SK-N-SH (cell line): ENCODE data around the gene RNASE3. TPM values are rescaled to one million over a fixed set of nuclear protein-coding genes. Genes with fewer than 3 reads are reported as not detected.

ENCODE experiments used
- CTCF ChIA-PET: fragments of 300-600, 350-600 bp; formaldehyde crosslinking; extraction: SDS; loops from one replicate; lab custom pipeline; 2021; lab: Yijun Ruan, JAX
- POLR2A ChIA-PET: fragments of 350-600 bp; sonication (Branson Sonifier 250); formaldehyde crosslinking; extraction: SDS; loops from one replicate; lab custom pipeline; 2020; ENCODE audit warnings: antibody characterized with exemption, inconsistent platforms; lab: Yijun Ruan, JAX
- DNase-seq: peaks from one replicate; pipeline ENCODE4 v3.0.0; 2012
- H2AFZ ChIP-seq: fragments of 200-600 bp; sonication (generic); 2 replicates; pipeline ENCODE4 v1.8.1; 2016; ENCODE audit warnings: antibody characterized with exemption, mild to moderate bottlenecking, low read depth
- H3F3A ChIP-seq: fragments of 200-600 bp; sonication (generic); replicated peaks from 2 replicates; pipeline ENCODE3; 2016; ENCODE audit warnings: antibody characterized with exemption, mild to moderate bottlenecking; ENCODE audit not compliant: insufficient read depth
- H3K27ac ChIP-seq, 2 experiments: fragments of 200-500 bp in 1 of 2; fragments of 200-600 bp in 1 of 2; sonication (Bioruptor generic) in 1 of 2; sonication (generic), shearing (Covaris generic) in 1 of 2; 2 replicates each; pipeline versions ENCODE4 v1.5.1 to v1.6.1; 2014 to 2016; ENCODE audit warnings: low read depth in 2 of 2, inconsistent platforms in 1 of 2, low read length in 1 of 2, mild to moderate bottlenecking in 1 of 2, mixed read lengths in 1 of 2
- H3K27me3 ChIP-seq: fragments of 200-600 bp; sonication (generic), shearing (Covaris generic); 2 replicates; pipeline ENCODE4 v1.6.1; 2016; ENCODE audit warnings: mixed run types; ENCODE audit not compliant: insufficient read depth
- H3K36me3 ChIP-seq, 2 experiments: fragments of 200-500 bp in 1 of 2; fragments of 200-600 bp in 1 of 2; sonication (Bioruptor generic) in 1 of 2; sonication (generic) in 1 of 2; replicated peaks in 1 of 2; 2 replicates each; pipeline versions ENCODE3 to v1.5.1; 2014 to 2016; ENCODE audit warnings: low read length in 1 of 2, mild to moderate bottlenecking in 1 of 2; ENCODE audit not compliant: insufficient read depth in 2 of 2, control insufficient read depth in 1 of 2
- H3K4me1 ChIP-seq, 2 experiments: fragments of 200-500 bp in 1 of 2; fragments of 200-600 bp in 1 of 2; sonication (Bioruptor generic) in 1 of 2; sonication (generic), shearing (Covaris generic) in 1 of 2; 2 replicates each; pipeline versions ENCODE4 v1.5.1 to v1.6.1; 2014 to 2016; ENCODE audit warnings: low read depth in 1 of 2, low read length in 1 of 2, mixed run types in 1 of 2; ENCODE audit not compliant: insufficient read depth in 2 of 2, control insufficient read depth in 1 of 2
- H3K4me2 ChIP-seq: fragments of 200-600 bp; sonication (generic), shearing (Covaris generic); 2 replicates; pipeline ENCODE4 v1.6.1; 2017; ENCODE audit warnings: mixed run types
- H3K4me3 ChIP-seq, 2 experiments: fragments of 200-500 bp in 1 of 2; fragments of 200-600 bp in 1 of 2; sonication (Bioruptor generic) in 1 of 2; sonication (generic), shearing (Covaris generic) in 1 of 2; 2 replicates each; pipeline versions ENCODE4 v1.5.1 to v1.8.1; 2014 to 2016; ENCODE audit warnings: low read depth in 2 of 2, inconsistent platforms in 1 of 2, low read length in 1 of 2, mild to moderate bottlenecking in 1 of 2, mixed read lengths in 1 of 2, moderate library complexity in 1 of 2
- H3K79me2 ChIP-seq: fragments of 200-600 bp; sonication (generic); 2 replicates; pipeline ENCODE4 v1.8.1; 2017; ENCODE audit warnings: mild to moderate bottlenecking; ENCODE audit not compliant: insufficient read depth
- H3K9ac ChIP-seq: fragments of 200-600 bp; sonication (generic); 2 replicates; pipeline ENCODE4 v1.6.1; 2017; ENCODE audit warnings: mixed run types
- H3K9me2 ChIP-seq: fragments of 200-600 bp; sonication (generic); 2 replicates; pipeline ENCODE4 v1.6.1; 2017; ENCODE audit warnings: mixed run types
- H3K9me3 ChIP-seq: fragments of 200-600 bp; sonication (generic); 2 replicates; pipeline ENCODE4 v1.6.1; 2017; ENCODE audit warnings: mixed run types, mild to moderate bottlenecking, moderate library complexity
- H4K20me1 ChIP-seq: fragments of 200-600 bp; sonication (generic); 2 replicates; pipeline ENCODE4 v1.6.1; 2017; ENCODE audit warnings: mild to moderate bottlenecking, mixed run types; ENCODE audit not compliant: insufficient read depth
- EP300 ChIP-seq, 2 experiments: IDR thresholded peaks; 2 replicates each; pipeline versions ENCODE4 v1.4.0 to v1.6.1; 2012; ENCODE audit warnings: borderline replicate concordance in 1 of 2, low read depth in 1 of 2, low read length in 1 of 2
- FOXJ3 ChIP-seq: sonication (generic); formaldehyde crosslinking; IDR thresholded peaks from 2 replicates; pipeline ENCODE4 v1.5.1; 2020; ENCODE audit warnings: mild to moderate bottlenecking, missing genetic modification reagents
- GABPA ChIP-seq: IDR thresholded peaks from 2 replicates; pipeline ENCODE4 v1.4.0; 2012; ENCODE audit warnings: low read depth, mild to moderate bottlenecking
- MXI1 ChIP-seq: IDR thresholded peaks from 2 replicates; pipeline ENCODE4 v1.6.1; 2012; ENCODE audit warnings: mild to moderate bottlenecking, low read depth, low read length, improper control_type of control experiment
- NFIC ChIP-seq: IDR thresholded peaks from 2 replicates; pipeline ENCODE4 v1.4.0; 2012; ENCODE audit warnings: borderline replicate concordance
- RAD21 ChIP-seq: IDR thresholded peaks from 2 replicates; pipeline ENCODE4 v1.6.1; 2012; ENCODE audit warnings: mild to moderate bottlenecking, low read length
- RXRA ChIP-seq: IDR thresholded peaks from 2 replicates; pipeline ENCODE4 v1.4.0; 2012; ENCODE audit warnings: low read depth, mild to moderate bottlenecking, borderline replicate concordance
- TCF12 ChIP-seq: IDR thresholded peaks from 2 replicates; pipeline ENCODE4 v1.4.0; 2012
- TEAD4 ChIP-seq: IDR thresholded peaks from 2 replicates; pipeline ENCODE4 v1.4.0; 2012; ENCODE audit warnings: mild to moderate bottlenecking, borderline replicate concordance; ENCODE audit not compliant: insufficient read depth
- YY1 ChIP-seq: IDR thresholded peaks from 2 replicates; pipeline ENCODE4 v1.4.0; 2012; ENCODE audit warnings: low read depth, mild to moderate bottlenecking
- WGBS: methylation state at CpG from one replicate; pipeline ENCODE4 v1.1.6; 2017; ENCODE audit warnings: low lambda C conversion rate; 5-methylcytosine and 5-hydroxymethylcytosine counted together
- polyA plus RNA-seq, 3 experiments: library from polyadenylated mRNA; depleted of rRNA; stranded (reverse); fragments of >200 nt; gene quantifications; 2 replicates each; pipeline ENCODE4 v1.2.3, GENCODE V29; 2012
- TF ChIP-seq, protein P1 (sequence below): fragments of 150-350 bp; IDR thresholded peaks from 2 replicates; pipeline ENCODE4 v1.6.1; 2016; ENCODE audit warnings: mild to moderate bottlenecking, low read depth, low read length
- TF ChIP-seq, protein P2 (sequence below): IDR thresholded peaks from 2 replicates; pipeline ENCODE4; 2012
- TF ChIP-seq, protein P3 (sequence below): fragments of 200-600 bp; sonication (generic); IDR thresholded peaks from 2 replicates; pipeline ENCODE4 v1.6.1; 2017; ENCODE audit warnings: antibody characterized with exemption, mild to moderate bottlenecking, moderate library complexity

The RNASE3 gene
- polyA plus RNA-seq, 1 of the 3 experiments (the other 2 are of a cell fraction), result not detected

DNA sequence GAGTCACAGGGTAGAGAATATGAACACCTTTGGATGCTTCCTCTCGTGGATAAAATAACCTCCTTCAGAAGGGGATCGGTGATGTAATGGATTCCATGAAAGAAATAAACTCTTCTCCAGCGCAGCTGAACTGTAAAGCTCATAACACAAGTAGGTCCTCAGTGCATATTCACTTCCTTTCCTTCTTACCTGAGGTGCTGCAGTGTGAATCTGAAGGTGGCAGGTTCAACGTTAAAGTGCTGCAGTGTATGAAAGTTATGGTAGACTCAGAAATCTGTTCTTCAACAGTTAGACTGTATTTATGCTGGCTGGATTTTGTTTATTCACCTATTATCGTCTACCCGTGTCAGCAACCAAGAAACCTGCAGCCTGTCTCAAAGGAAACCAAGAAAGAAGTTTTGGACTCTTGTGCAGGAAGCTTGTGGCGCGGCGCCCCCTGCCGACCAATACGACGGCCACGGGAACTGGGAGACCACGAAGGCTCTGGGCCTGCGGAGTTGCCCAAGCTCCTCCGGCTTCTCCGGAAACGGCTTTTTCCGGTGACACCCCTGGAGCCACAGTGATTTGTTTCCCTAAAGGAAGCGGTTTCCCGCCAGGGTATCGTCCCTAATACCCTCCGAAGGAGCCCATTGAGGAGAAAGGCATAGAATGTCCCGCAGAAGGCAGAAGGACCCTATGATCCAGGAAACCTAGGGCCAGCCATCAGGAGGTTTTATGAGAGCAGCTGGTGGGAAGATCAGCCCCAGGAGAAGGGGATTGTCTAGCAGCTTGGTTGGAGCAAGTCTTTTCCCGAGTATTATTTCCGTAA is 17.6 kb upstream of the RNASE3 start:
- no peaks in the 10 kb centered on the region for H3K36me3 ChIP-seq
- H3K27ac ChIP-seq, result no peak overlapping the region
- ChIA-PET POLR2A (no interaction called here), CTCF (interaction anchor here (1.4 to 2.8 kb wide), 4 partner anchors 14 to 97 kb away, joined by 3 to 9 read pairs (median 7); no protein-coding TSS in a partner anchor)
- peak; percentile 23 for DNase-seq
- no peaks in the 10 kb centered on the region for H4K20me1 ChIP-seq
- no peaks in the 10 kb centered on the region for H3K9me2 ChIP-seq
- no peak overlapping the region for H3K4me2 ChIP-seq
- peak; percentile 62; the same call in 1 of the 2 replicates for TF ChIP-seq GABPA
- TF ChIP-seq EP300 (IDR thresholded peaks at IDR 0.05; ENCODE audit: borderline replicate concordance in 1 of 2, low read depth in 1 of 2, low read length in 1 of 2), result no peak
- TF ChIP-seq, protein P1, sequence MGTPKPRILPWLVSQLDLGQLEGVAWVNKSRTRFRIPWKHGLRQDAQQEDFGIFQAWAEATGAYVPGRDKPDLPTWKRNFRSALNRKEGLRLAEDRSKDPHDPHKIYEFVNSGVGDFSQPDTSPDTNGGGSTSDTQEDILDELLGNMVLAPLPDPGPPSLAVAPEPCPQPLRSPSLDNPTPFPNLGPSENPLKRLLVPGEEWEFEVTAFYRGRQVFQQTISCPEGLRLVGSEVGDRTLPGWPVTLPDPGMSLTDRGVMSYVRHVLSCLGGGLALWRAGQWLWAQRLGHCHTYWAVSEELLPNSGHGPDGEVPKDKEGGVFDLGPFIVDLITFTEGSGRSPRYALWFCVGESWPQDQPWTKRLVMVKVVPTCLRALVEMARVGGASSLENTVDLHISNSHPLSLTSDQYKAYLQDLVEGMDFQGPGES, result no peak
- peak; percentile 44 for TF ChIP-seq RAD21
- no peak for TF ChIP-seq NFIC
- TF ChIP-seq MXI1, result no peak
- TF ChIP-seq YY1, result no peak
- TF ChIP-seq TEAD4, result no peak
- no peak for TF ChIP-seq FOXJ3 (CRISPR knock-in tag)
- TF ChIP-seq, protein P2, sequence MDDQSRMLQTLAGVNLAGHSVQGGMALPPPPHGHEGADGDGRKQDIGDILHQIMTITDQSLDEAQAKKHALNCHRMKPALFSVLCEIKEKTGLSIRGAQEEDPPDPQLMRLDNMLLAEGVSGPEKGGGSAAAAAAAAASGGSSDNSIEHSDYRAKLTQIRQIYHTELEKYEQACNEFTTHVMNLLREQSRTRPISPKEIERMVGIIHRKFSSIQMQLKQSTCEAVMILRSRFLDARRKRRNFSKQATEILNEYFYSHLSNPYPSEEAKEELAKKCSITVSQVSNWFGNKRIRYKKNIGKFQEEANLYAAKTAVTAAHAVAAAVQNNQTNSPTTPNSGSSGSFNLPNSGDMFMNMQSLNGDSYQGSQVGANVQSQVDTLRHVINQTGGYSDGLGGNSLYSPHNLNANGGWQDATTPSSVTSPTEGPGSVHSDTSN, result no peak
- no peak for TF ChIP-seq RXRA
- TF ChIP-seq, protein P3, sequence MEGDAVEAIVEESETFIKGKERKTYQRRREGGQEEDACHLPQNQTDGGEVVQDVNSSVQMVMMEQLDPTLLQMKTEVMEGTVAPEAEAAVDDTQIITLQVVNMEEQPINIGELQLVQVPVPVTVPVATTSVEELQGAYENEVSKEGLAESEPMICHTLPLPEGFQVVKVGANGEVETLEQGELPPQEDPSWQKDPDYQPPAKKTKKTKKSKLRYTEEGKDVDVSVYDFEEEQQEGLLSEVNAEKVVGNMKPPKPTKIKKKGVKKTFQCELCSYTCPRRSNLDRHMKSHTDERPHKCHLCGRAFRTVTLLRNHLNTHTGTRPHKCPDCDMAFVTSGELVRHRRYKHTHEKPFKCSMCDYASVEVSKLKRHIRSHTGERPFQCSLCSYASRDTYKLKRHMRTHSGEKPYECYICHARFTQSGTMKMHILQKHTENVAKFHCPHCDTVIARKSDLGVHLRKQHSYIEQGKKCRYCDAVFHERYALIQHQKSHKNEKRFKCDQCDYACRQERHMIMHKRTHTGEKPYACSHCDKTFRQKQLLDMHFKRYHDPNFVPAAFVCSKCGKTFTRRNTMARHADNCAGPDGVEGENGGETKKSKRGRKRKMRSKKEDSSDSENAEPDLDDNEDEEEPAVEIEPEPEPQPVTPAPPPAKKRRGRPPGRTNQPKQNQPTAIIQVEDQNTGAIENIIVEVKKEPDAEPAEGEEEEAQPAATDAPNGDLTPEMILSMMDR, result peak; percentile 64
- TF ChIP-seq TCF12, result no peak
- H3K4me1 ChIP-seq, result no peaks in the 10 kb centered on the region
- H2AFZ ChIP-seq, result no peak overlapping the region
- no peaks in the 10 kb centered on the region for H3F3A ChIP-seq
- no peaks in the 10 kb centered on the region for H3K9me3 ChIP-seq
- peak overlapping the region in 1 of 2 experiments; percentile 42; a peak in 1 of 4 replicates for H3K4me3 ChIP-seq
- H3K9ac ChIP-seq, result no peak overlapping the region
- H3K27me3 ChIP-seq, result peaks cover 4% of the 10 kb centered on the region; the same call in 1 of the 2 replicates
- no peaks in the 10 kb centered on the region for H3K79me2 ChIP-seq
- WGBS, result 6% methylated on average over 26 of the region's 26 CpGs
